K562 (cell line): ENCODE measurements around the gene EXOSC6. TPM values are rescaled to one million over a fixed set of nuclear protein-coding genes. Genes with fewer than 3 reads are reported as not detected.

Source experiments
- CREB3L1 ChIP-seq: fragments of 450-650 bp; IDR thresholded peaks from 2 replicates; pipeline ENCODE4 v1.6.1; 2014; ENCODE audit warnings: low read depth, mild to moderate bottlenecking, moderate library complexity, borderline replicate concordance
- DLX4 ChIP-seq: fragments of 250-450 bp; sonication (Bioruptor Pico); IDR thresholded peaks from 2 replicates; pipeline ENCODE4 v1.6.1; 2021; ENCODE audit warnings: mild to moderate bottlenecking
- FOXP1 ChIP-seq: sonication (generic); formaldehyde crosslinking; IDR thresholded peaks from 2 replicates; pipeline ENCODE4 v1.8.0; 2022; ENCODE audit warnings: mild to moderate bottlenecking, missing genetic modification reagents
- FUS ChIP-seq: fragments of 200-400 bp; formaldehyde crosslinking; optimal IDR thresholded peaks from 2 replicates; pipeline ENCODE3; 2017; ENCODE audit warnings: low read depth, low read length
- HDAC3 ChIP-seq: fragments of 450-650 bp; IDR thresholded peaks from 2 replicates; pipeline ENCODE4 v1.6.1; 2018; ENCODE audit warnings: borderline replicate concordance, mild to moderate bottlenecking, moderate library complexity; ENCODE audit not compliant: partially characterized antibody
- HDAC8 ChIP-seq: fragments of 450-650 bp; IDR thresholded peaks from 2 replicates; pipeline ENCODE4 v1.6.1; 2016; ENCODE audit warnings: mild to moderate bottlenecking, missing genetic modification characterization, moderate library complexity, missing compliant biosample characterization
- HDGF ChIP-seq: fragments of 450-650 bp; IDR thresholded peaks from 2 replicates; pipeline ENCODE4 v1.6.1; 2016
- MAFF ChIP-seq: IDR thresholded peaks from 2 replicates; pipeline ENCODE4 v1.6.1; 2012; ENCODE audit warnings: low read length, improper control_type of control experiment
- MCM5 ChIP-seq: fragments of 450-650 bp; IDR thresholded peaks from 2 replicates; pipeline ENCODE4 v1.6.1; 2016; ENCODE audit warnings: low read depth
- NFRKB ChIP-seq: fragments of 450-650 bp; IDR thresholded peaks from 2 replicates; pipeline ENCODE4 v1.6.1; 2016; ENCODE audit warnings: low read depth
- NR4A1 ChIP-seq, 2 experiments: fragments of 250-450 bp in 1 of 2; fragments of 450-650 bp in 1 of 2; sonication (Bioruptor Pico) in 1 of 2; IDR thresholded peaks; 2 replicates each; pipeline versions ENCODE4 v1.4.0 to v1.6.1; 2016 to 2020; ENCODE audit warnings: mild to moderate bottlenecking in 2 of 2, missing compliant biosample characterization in 1 of 2, missing genetic modification characterization in 1 of 2, moderate library complexity in 1 of 2
- POLR2B ChIP-seq: fragments of 450-650 bp; IDR thresholded peaks from 2 replicates; pipeline ENCODE4 v1.6.1; 2018; ENCODE audit warnings: low read depth; ENCODE audit not compliant: partially characterized antibody
- POLR3G ChIP-seq: IDR thresholded peaks from 2 replicates; pipeline ENCODE4 v1.6.1; 2011; ENCODE audit not compliant: insufficient read length, insufficient replicate concordance; ENCODE audit errors: extremely low read depth
- PRPF4 ChIP-seq: fragments of 200-400 bp; formaldehyde crosslinking; IDR thresholded peaks from one replicate; pipeline ENCODE4 v1.6.1; 2017; ENCODE audit warnings: low read length, low read depth, mild to moderate bottlenecking; ENCODE audit not compliant: insufficient read depth, poor library complexity, severe bottlenecking
- RAD21 ChIP-seq, 2 experiments: fragments of 250-450 bp in 1 of 2; fragments of 450-650 bp in 1 of 2; sonication (Bioruptor Pico) in 1 of 2; formaldehyde crosslinking in 1 of 2; IDR thresholded peaks in 1 of 2; conservative IDR thresholded peaks in 1 of 2; 2 replicates each; pipeline versions ENCODE4 v1.4.0 to v1.8.0; 2020 to 2022; ENCODE audit warnings: mild to moderate bottlenecking in 2 of 2, moderate library complexity in 1 of 2
- SIN3A ChIP-seq, 2 experiments: fragments of 150-350 bp in 1 of 2; IDR thresholded peaks; 2 replicates each; pipeline ENCODE4 v1.6.1; 2011 to 2016; ENCODE audit warnings: borderline replicate concordance in 2 of 2, low read depth in 2 of 2, low read length in 2 of 2, mild to moderate bottlenecking in 2 of 2, moderate library complexity in 2 of 2; ENCODE audit not compliant: control insufficient read depth in 1 of 2
- ZBTB12 ChIP-seq: fragments of 250-450 bp; sonication (Bioruptor Pico); IDR thresholded peaks from 2 replicates; pipeline ENCODE4 v1.4.0; 2020
- ZNF232 ChIP-seq: sonication (generic); formaldehyde crosslinking; IDR thresholded peaks from 2 replicates; pipeline ENCODE4 v1.8.0; 2022; ENCODE audit warnings: mild to moderate bottlenecking, missing genetic modification reagents
- ZNF263 ChIP-seq: sonication (generic); formaldehyde crosslinking; IDR thresholded peaks from 2 replicates; pipeline ENCODE4 v1.8.0; 2022; ENCODE audit warnings: mild to moderate bottlenecking, missing genetic modification reagents, borderline replicate concordance
- ZNF3 ChIP-seq: fragments of 250-450 bp; sonication (Bioruptor Pico); IDR thresholded peaks from 2 replicates; pipeline ENCODE4 v1.5.0; 2021; ENCODE audit warnings: mild to moderate bottlenecking, moderate library complexity
- ZNF639 ChIP-seq, 2 experiments: fragments of 200-800 bp in 1 of 2; sonication (Bioruptor generic) in 1 of 2; sonication (generic) in 1 of 2; formaldehyde crosslinking in 1 of 2; IDR thresholded peaks in 1 of 2; conservative IDR thresholded peaks in 1 of 2; 2 replicates each; pipeline versions ENCODE4 v1.5.0 to v1.6.1; 2016 to 2020; ENCODE audit warnings: missing compliant biosample characterization in 1 of 2, missing genetic modification characterization in 1 of 2, missing genetic modification reagents in 1 of 2
- polyA plus RNA-seq, 8 experiments: library from polyadenylated mRNA; depleted of rRNA in 4 of 8; stranded (reverse) in 5 of 8; unstranded in 3 of 8; fragments of >200 nt; fragmentation: Nextera tagmentation in 2 of 8; fragmentation: Illumina TruSeq in 1 of 8; extraction: Ambion mirVana in 2 of 8; extraction: Trizol in 1 of 8; gene quantifications; 2 replicates each; pipeline versions ENCODE4 v1.2.1 to v1.2.3, GENCODE V29; 2011 to 2014; ENCODE audit warnings: inconsistent platforms in 1 of 8, missing spikeins in 1 of 8
- total RNA-seq, 7 experiments: library from RNA; depleted of rRNA in 6 of 7; stranded (reverse); fragments of >200 nt in 6 of 7; fragmentation: Illumina TruSeq in 2 of 7; extraction: Trizol in 2 of 7; gene quantifications; 2 replicates each; pipeline versions ENCODE4 v1.2.1 to v1.2.3, GENCODE V29; 2011 to 2021; ENCODE audit warnings: low replicate concordance in 1 of 7

EXOSC6 gene
- total and polyA plus RNA-seq, 9 of the 15 experiments (the other 6 are each of a cell fraction or from before 2014, with no cell fraction given) = 9.2 to 29.0 (median 15.6) TPM

GRCh38 chr16:70289229-70290094 lies 37.7 kb upstream of the EXOSC6 start, which contains the start of gene AARS1 (continued):
- no peak for TF ChIP-seq RAD21 (CRISPR knock-in tag; conservative IDR thresholded peaks at IDR 0.05 in 1 of 2, IDR thresholded peaks at IDR 0.05 in 1 of 2)
- TF ChIP-seq FUS = no peak
- no peak for TF ChIP-seq MCM5
- peak; percentile 56; the same call in 1 of the 2 replicates for TF ChIP-seq CREB3L1
- peak in 1 of 2 experiments; percentile 76; a peak in 1 of 4 replicates for TF ChIP-seq SIN3A (IDR thresholded peaks at IDR 0.05; ENCODE audit: borderline replicate concordance in 2 of 2, control insufficient read depth in 1 of 2, low read depth in 2 of 2, low read length in 2 of 2)
- no peak; the same call in 1 of the 2 replicates for TF ChIP-seq ZNF232 (CRISPR knock-in tag)
- TF ChIP-seq ZNF3 (CRISPR knock-in tag) = no peak
- TF ChIP-seq ZNF263 (CRISPR knock-in tag) = no peak
- peak in 1 of 2 experiments; percentile 55; a peak in 2 of 4 replicates for TF ChIP-seq ZNF639 (CRISPR knock-in tag; conservative IDR thresholded peaks at IDR 0.05 in 1 of 2, IDR thresholded peaks at IDR 0.05 in 1 of 2)
- TF ChIP-seq FOXP1 = peak; percentile 73; the same call in 1 of the 2 replicates
- TF ChIP-seq MAFF = no peak
- peak; percentile 31 for TF ChIP-seq HDAC3
- no peak for TF ChIP-seq ZBTB12 (CRISPR knock-in tag)
- no peak for TF ChIP-seq DLX4 (CRISPR knock-in tag)
- 0 out of 2 replicates have a peak, but pooled peaks have one; percentile 70 for TF ChIP-seq HDAC8 (tag)
- TF ChIP-seq POLR2B = peak; percentile 98
- peak; percentile 82 for TF ChIP-seq NFRKB
- TF ChIP-seq HDGF = no peak
- TF ChIP-seq POLR3G = no peak
- 0 out of 2 replicates have a peak, but pooled peaks have one; percentile 59 for TF ChIP-seq NR4A1 (CRISPR knock-in tag; IDR thresholded peaks at IDR 0.05)
- peak; percentile 31; the same call in 1 of the 2 replicates for TF ChIP-seq NR4A1 (tag; IDR thresholded peaks at IDR 0.05)
- peak; percentile 98 for TF ChIP-seq PRPF4
